ENCODE results near the gene TPM2. TPM values are rescaled to one million over a fixed set of nuclear protein-coding genes. Genes with fewer than 3 reads are reported as not detected.

The TPM2 gene
- total and polyA plus RNA-seq, 8 donors, result 145 to 261 (median 192) TPM

GRCh38 chr9:35651956-35652828 is 37.5 kb downstream of the TPM2 start:
- Histone ChIP-seq H3K27me3 (no peaks in the 10 kb centered on the region), H3K4me3 (no peak overlapping the region), H3K9me3 (no peaks in the 10 kb centered on the region), H3K4me1 (peaks cover 4 to 53% of the 10 kb centered on the region in 2 donors), H3K36me3 (no peaks in the 10 kb centered on the region), H3K27ac (peak overlapping the region; percentile 33 to 56)
- DNase-seq (no peak), ATAC-seq (peak; percentile 50)
- intact Hi-C loops (cut with DNase I), result no loop called here
- TF ChIP-seq, protein P1, sequence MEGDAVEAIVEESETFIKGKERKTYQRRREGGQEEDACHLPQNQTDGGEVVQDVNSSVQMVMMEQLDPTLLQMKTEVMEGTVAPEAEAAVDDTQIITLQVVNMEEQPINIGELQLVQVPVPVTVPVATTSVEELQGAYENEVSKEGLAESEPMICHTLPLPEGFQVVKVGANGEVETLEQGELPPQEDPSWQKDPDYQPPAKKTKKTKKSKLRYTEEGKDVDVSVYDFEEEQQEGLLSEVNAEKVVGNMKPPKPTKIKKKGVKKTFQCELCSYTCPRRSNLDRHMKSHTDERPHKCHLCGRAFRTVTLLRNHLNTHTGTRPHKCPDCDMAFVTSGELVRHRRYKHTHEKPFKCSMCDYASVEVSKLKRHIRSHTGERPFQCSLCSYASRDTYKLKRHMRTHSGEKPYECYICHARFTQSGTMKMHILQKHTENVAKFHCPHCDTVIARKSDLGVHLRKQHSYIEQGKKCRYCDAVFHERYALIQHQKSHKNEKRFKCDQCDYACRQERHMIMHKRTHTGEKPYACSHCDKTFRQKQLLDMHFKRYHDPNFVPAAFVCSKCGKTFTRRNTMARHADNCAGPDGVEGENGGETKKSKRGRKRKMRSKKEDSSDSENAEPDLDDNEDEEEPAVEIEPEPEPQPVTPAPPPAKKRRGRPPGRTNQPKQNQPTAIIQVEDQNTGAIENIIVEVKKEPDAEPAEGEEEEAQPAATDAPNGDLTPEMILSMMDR (IDR thresholded peaks at IDR 0.05), result no peak

- Histone ChIP-seq H3K27ac (peak within 1 kb of the TSS; percentile 7 to 55), H3K4me3 (peak within 1 kb of the TSS in 1 of 2 donors; percentile 27), H3K36me3 (no peaks in the 10 kb centered on the region), H3K4me1 (peaks cover 4 to 55% of the 10 kb centered on the region in 2 donors), H3K9me3 (no peaks in the 10 kb centered on the region), H3K27me3 (no peaks in the 10 kb centered on the region)
- no peak for DNase-seq
- intact Hi-C loops (cut with DNase I), result no loop called here
- ATAC-seq, result no peak
- TF ChIP-seq, protein P1 (IDR thresholded peaks at IDR 0.05), result no peak
Measured at GRCh38 chr9:35650341-35651158, 39.2 kb downstream of the TPM2 start, which contains the start of gene SIT1. Gene SIT1, minus strand, starts transcription at chr9:35650931. Its CDS starts 78 bp downstream, at chr9:35650853.

DNA sequence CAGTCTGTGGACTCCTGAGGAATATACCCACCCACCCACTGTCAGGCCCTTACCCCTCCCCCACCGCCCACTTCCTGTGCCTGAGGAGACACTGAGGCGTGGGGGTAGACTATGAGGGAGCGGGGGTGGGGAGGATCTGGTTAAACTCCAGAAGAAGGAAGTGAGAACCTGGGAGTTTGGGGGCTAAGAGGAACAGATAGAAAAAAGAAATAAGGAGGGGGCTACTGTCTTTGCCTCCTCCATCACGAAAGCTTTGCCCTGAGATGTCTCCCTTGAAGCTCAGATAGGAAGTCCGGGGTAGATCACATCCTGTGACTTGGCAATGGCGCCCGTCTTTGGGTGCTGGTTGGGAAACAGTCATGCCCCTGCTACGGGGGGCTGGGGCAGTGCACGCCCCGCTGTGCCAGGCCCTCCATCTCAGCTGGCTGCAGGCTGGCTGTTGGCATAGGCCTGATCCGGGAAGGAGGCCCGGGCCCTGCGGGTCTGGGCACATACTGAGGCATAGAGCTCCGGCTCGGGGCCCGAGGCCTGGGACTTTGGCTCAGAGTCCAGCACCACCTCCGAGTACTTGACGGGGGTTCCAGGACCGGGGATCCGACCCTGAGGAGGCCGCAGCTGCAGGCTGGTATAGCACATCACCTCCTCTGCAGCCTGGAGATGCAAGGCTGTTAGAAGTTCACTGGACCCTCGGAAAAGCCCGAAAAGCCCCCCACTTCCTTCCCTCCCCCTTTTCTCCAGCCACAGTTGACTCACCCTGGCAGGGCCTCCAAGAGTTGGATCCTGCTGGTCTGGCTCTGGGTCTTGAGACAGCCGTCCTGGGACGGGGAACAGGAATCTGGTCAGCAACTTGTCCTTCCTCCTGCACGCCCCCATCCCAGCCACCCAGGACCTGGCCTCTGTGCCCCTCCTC is 40.0 kb downstream of the TPM2 start:
- Histone ChIP-seq H3K4me1 (peaks cover 4 to 63% of the 10 kb centered on the region in 2 donors), H3K4me3 (peak overlapping the region in 1 of 2 donors; percentile 27), H3K9me3 (no peaks in the 10 kb centered on the region), H3K27ac (peak overlapping the region; percentile 7 to 55), H3K36me3 (no peaks in the 10 kb centered on the region), H3K27me3 (no peaks in the 10 kb centered on the region)
- intact Hi-C loops (cut with DNase I), result no loop called here
- TF ChIP-seq, protein P1 (IDR thresholded peaks at IDR 0.05), result no peak
- ATAC-seq, result no peak
- DNase-seq, result no peak

DNA sequence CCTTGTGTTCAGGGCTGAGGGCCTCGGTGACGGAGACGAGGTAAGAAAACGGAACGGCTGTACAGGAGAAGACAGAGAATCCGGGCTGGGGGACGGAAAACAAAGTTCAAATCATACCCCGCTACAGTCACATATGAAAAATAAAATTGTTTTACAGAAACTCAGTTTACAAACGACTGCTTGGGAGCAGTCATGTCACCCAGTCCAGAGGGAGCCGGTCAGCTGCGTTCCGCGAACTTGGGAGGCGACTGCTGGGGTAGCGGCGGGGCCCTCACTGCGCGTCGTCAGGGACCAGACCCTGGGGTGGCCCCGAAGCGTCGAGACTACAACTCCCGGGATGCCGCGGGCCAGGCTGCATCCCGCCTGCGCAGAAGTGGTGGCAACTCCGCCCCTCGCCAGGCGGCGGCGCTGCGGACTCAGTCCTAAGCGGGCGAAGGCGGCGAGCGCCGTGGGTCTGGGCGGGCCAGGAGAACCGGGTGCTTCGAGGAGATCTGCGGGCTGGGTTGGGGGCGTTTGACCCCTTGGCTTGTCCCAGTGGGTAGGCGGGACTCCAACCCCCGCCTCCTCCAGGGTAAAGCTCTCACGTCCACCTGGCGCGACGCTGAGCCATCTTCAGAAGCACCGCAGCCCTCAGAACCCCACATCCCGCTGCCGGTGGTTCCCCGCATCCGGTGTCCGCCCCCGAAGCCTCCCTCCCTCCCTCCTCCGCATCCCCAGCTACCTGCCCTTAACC is 43.0 kb downstream of the TPM2 start:
- no peaks in the 10 kb centered on the region for H3K36me3 ChIP-seq
- DNase-seq, result peak; percentile 94 to 100 (median 96)
- peaks cover 4 to 66% of the 10 kb centered on the region in 2 donors for H3K4me1 ChIP-seq
- peak overlapping the region; percentile 48 to 56 for H3K4me3 ChIP-seq
- TF ChIP-seq, protein P1 (IDR thresholded peaks at IDR 0.05), result peak; percentile 86 to 99
- H3K27me3 ChIP-seq, result no peaks in the 10 kb centered on the region
- peak overlapping the region; percentile 89 to 91 for H3K27ac ChIP-seq
- intact Hi-C loops (cut with DNase I), result no loop called here
- no peaks in the 10 kb centered on the region for H3K9me3 ChIP-seq
- ATAC-seq, result peak; percentile 98

All from left lung (tissue), 10 donors.